HCT116 (cell line): ENCODE measurements around the gene CCDC187. TPM values are rescaled to one million over a fixed set of nuclear protein-coding genes. Genes with fewer than 3 reads are reported as not detected.

ENCODE experiments used
- ATAC-seq: fragments of 200-7000 bp; cut with Tn5 transposase; 2 replicates; pipeline ENCODE4 v1.9.1; 2020; ENCODE audit warnings: mild to moderate bottlenecking, moderate library complexity
- BruUV-seq: library from RNA; stranded (reverse); fragments of 400-500 nt; replicated peaks from 2 replicates; lab custom pipeline; 2021; lab: Mats Ljungman, UMichigan
- CTCF ChIA-PET: fragments of 300-600 bp; sonication (Branson Sonifier 250); formaldehyde crosslinking; loops from one replicate; lab custom pipeline; 2021; ENCODE audit warnings: antibody characterized with exemption; lab: Charles Lee
- POLR2A ChIA-PET: fragments of 300-600, 350-600 bp; sonication (Branson Sonifier 250); formaldehyde crosslinking; loops from one replicate; lab custom pipeline; 2021; ENCODE audit warnings: antibody characterized with exemption; lab: Charles Lee
- RAD21 ChIA-PET, 2 experiments: fragments of 300-600 bp; sonication (Branson Sonifier 250); formaldehyde crosslinking; loops; one replicate each; lab custom pipeline; 2023; ENCODE audit warnings: low total read pairs in 2 of 2; ENCODE audit not compliant: uncharacterized antibody in 2 of 2, unreplicated experiment in 2 of 2, low non-redundant PET in 1 of 2; lab: Charles Lee
- DNase-seq: peaks from one replicate; pipeline ENCODE4 v3.0.0-alpha.2; 2010; ENCODE audit warnings: low read depth, low spot score
- H2AFZ ChIP-seq: fragments of 200-600 bp; shearing (Covaris generic), sonication (generic); 2 replicates; pipeline ENCODE4 v1.6.1; 2017; ENCODE audit warnings: low read depth, mixed run types, mixed read lengths, antibody characterized with exemption, low read length; ENCODE audit not compliant: poor library complexity, severe bottlenecking
- H3K27ac ChIP-seq: 2 replicates; pipeline ENCODE4 v1.5.1; 2012; ENCODE audit warnings: low read depth, low read length
- H3K27me3 ChIP-seq: fragments of 200-600 bp; sonication (generic); 2 replicates; pipeline ENCODE4 v1.6.1; 2016; ENCODE audit warnings: mixed run types, low read length, mixed read lengths; ENCODE audit not compliant: insufficient read depth
- H3K36me3 ChIP-seq, 2 experiments: fragments of 200-500 bp in 1 of 2; fragments of 200-600 bp in 1 of 2; sonication (Bioruptor generic) in 1 of 2; sonication (generic) in 1 of 2; 2 replicates each; pipeline versions ENCODE4 v1.5.1 to v1.6.1; 2014 to 2016; ENCODE audit warnings: low read length in 2 of 2, inconsistent platforms in 1 of 2, mixed read lengths in 1 of 2, mixed run types in 1 of 2; ENCODE audit not compliant: insufficient read depth in 2 of 2, control insufficient read depth in 1 of 2
- H3K4me1 ChIP-seq, 2 experiments: fragments of 200-600 bp in 1 of 2; sonication (generic) in 1 of 2; 2 replicates each; pipeline versions ENCODE4 v1.5.1 to v1.6.1; 2012 to 2017; ENCODE audit warnings: low read length in 2 of 2, inconsistent platforms in 1 of 2, mild to moderate bottlenecking in 1 of 2, mixed read lengths in 1 of 2, mixed run types in 1 of 2, moderate library complexity in 1 of 2; ENCODE audit not compliant: insufficient read depth in 2 of 2, control insufficient read depth in 1 of 2
- H3K4me2 ChIP-seq: fragments of 200-600 bp; sonication (generic); 2 replicates; pipeline ENCODE4 v1.6.1; 2017; ENCODE audit warnings: mixed run types, low read length, mixed read lengths
- H3K4me3 ChIP-seq, 2 experiments: fragments of 200-600 bp in 1 of 2; sonication (generic) in 1 of 2; replicated peaks in 1 of 2; 2 replicates each; pipeline ENCODE4 v1.5.1; 2011 to 2016; ENCODE audit warnings: low read length in 2 of 2, control low read depth in 1 of 2, low read depth in 1 of 2, mild to moderate bottlenecking in 1 of 2, mixed read lengths in 1 of 2, mixed run types in 1 of 2
- H3K79me2 ChIP-seq: fragments of 200-600 bp; sonication (generic); 2 replicates; pipeline ENCODE4 v1.6.1; 2017; ENCODE audit warnings: mild to moderate bottlenecking, mixed run types, low read length, moderate library complexity, mixed read lengths; ENCODE audit not compliant: insufficient read depth
- H3K9ac ChIP-seq: fragments of 200-600 bp; sonication (generic); 2 replicates; pipeline ENCODE4 v1.6.1; 2016; ENCODE audit warnings: low read length, mixed read lengths
- H3K9me2 ChIP-seq: fragments of 200-600 bp; sonication (generic), shearing (Covaris generic); 2 replicates; pipeline ENCODE4 v1.6.1; 2017; ENCODE audit warnings: mixed run types, mild to moderate bottlenecking, moderate library complexity; ENCODE audit not compliant: insufficient read depth
- H3K9me3 ChIP-seq, 2 experiments: fragments of 200-500 bp in 1 of 2; fragments of 200-600 bp in 1 of 2; sonication (Bioruptor generic) in 1 of 2; sonication (generic) in 1 of 2; 2 replicates each; pipeline ENCODE4 v1.6.1; 2014 to 2017; ENCODE audit warnings: low read length in 2 of 2, mixed read lengths in 2 of 2, inconsistent platforms in 1 of 2, low read depth in 1 of 2, mild to moderate bottlenecking in 1 of 2, mixed run types in 1 of 2, moderate library complexity in 1 of 2; ENCODE audit not compliant: control insufficient read depth in 1 of 2, insufficient read depth in 1 of 2
- H4K20me1 ChIP-seq: fragments of 200-600 bp; sonication (generic), shearing (Covaris generic); 2 replicates; pipeline ENCODE4 v1.6.1; 2017; ENCODE audit warnings: mixed run types, mild to moderate bottlenecking, moderate library complexity; ENCODE audit not compliant: insufficient read depth
- CTCF ChIP-seq, 3 experiments: fragments of 200-600 bp in 1 of 3; sonication (generic) in 1 of 3; IDR thresholded peaks in 2 of 3; conservative IDR thresholded peaks in 1 of 3; 2 replicates each; pipeline ENCODE4 v1.5.1; 2012 to 2017; ENCODE audit warnings: low read depth in 2 of 3, low read length in 2 of 3, antibody characterized with exemption in 1 of 3, borderline replicate concordance in 1 of 3, control low read depth in 1 of 3, mild to moderate bottlenecking in 1 of 3, mixed read lengths in 1 of 3, mixed run types in 1 of 3, moderate library complexity in 1 of 3; ENCODE audit not compliant: insufficient read depth in 1 of 3
- EZH2phosphoT487 ChIP-seq: fragments of 200-600 bp; IDR thresholded peaks from 2 replicates; pipeline ENCODE4 v1.6.1; 2018; ENCODE audit warnings: antibody characterized with exemption, borderline replicate concordance
- JUND ChIP-seq: IDR thresholded peaks from 2 replicates; pipeline ENCODE4 v1.6.1; 2012
- POLR2AphosphoS5 ChIP-seq: IDR thresholded peaks from 2 replicates; pipeline ENCODE4 v1.6.1; 2011; ENCODE audit warnings: mild to moderate bottlenecking, low read depth, low read length, moderate library complexity
- SRF ChIP-seq: IDR thresholded peaks from 2 replicates; pipeline ENCODE4 v1.6.1; 2012; ENCODE audit warnings: low read depth
- ZFX ChIP-seq: fragments of 450-650 bp; IDR thresholded peaks from 2 replicates; pipeline ENCODE4 v1.6.1; 2017
- intact Hi-C: fragments of 100-400 bp; cut with micrococcal nuclease; formaldehyde crosslinking; loops from 2 replicates; pipeline ENCODE4 v1.10.0; 2022
- total RNA-seq: library from RNA; stranded (reverse); gene quantifications from one replicate; pipeline ENCODE4 v1.2.1, GENCODE V29; 2021; ENCODE audit not compliant: unreplicated experiment

Gene CCDC187
- total RNA-seq, 1 experiment from 2014 or later = 4.6 TPM

- ATAC-seq = peak; percentile 90
- Histone ChIP-seq H3K27me3 (no peaks in the 10 kb centered on the region), H3K9me3 (no peaks in the 10 kb centered on the region), H3K36me3 (no peaks in the 10 kb centered on the region), H3K9me2 (no peaks in the 10 kb centered on the region), H2AFZ (no peak overlapping the region), H3K4me3 (no peak overlapping the region), H4K20me1 (no peaks in the 10 kb centered on the region), H3K4me2 (peak overlapping the region; percentile 23; the same call in 1 of the 2 replicates), H3K4me1 (peaks cover 10 to 21% of the 10 kb centered on the region in 2 experiments; a peak in 3 of 4 replicates), H3K9ac (no peak overlapping the region), H3K79me2 (no peaks in the 10 kb centered on the region), H3K27ac (no peak overlapping the region)
- ChIA-PET CTCF (interaction anchor here (0.6 to 1.6 kb wide), 3 partner anchors 10 to 86 kb away, joined by 3 to 4 read pairs (median 3); no protein-coding TSS in a partner anchor), POLR2A (interaction anchor here (0.8 kb wide), 1 partner anchor 11 kb away, joined by 3 read pairs; no protein-coding TSS in a partner anchor), RAD21 (no interaction called here)
- BruUV-seq = no TSS peak
- no peak for TF ChIP-seq JUND
- no peak for TF ChIP-seq ZFX
- no peak for TF ChIP-seq SRF
- TF ChIP-seq CTCF (IDR thresholded peaks at IDR 0.05 in 2 of 3, conservative IDR thresholded peaks at IDR 0.05 in 1 of 3; ENCODE audit: borderline replicate concordance in 1 of 3, insufficient read depth in 1 of 3, low read depth in 2 of 3, low read length in 2 of 3) = peak in 2 of 3 experiments; percentile 46 to 58; a peak in 5 of 6 replicates
- no peak for TF ChIP-seq EZH2phosphoT487
- no peak for TF ChIP-seq POLR2AphosphoS5
- intact Hi-C loops = no loop called here
- no peak for DNase-seq
Observed at GRCh38 chr9:136255896-136256890, 47.7 kb downstream of the CCDC187 start.
